Activated naive CD4-positive, alpha-beta T cell treated with anti-CD3 and anti-CD28 coated beads for 36 hours (primary cell): Measurements from ENCODE around the gene MGAT2. TPM values are rescaled to one million over a fixed set of nuclear protein-coding genes. Genes with fewer than 3 reads are reported as not detected.
"Not testable (repeated sequence)": the region's sequence is repeated elsewhere in the genome, so short reads cannot be mapped to it uniquely, and the experiment has no call there.

Experiments
- CTCF ChIA-PET: fragments of 350-600 bp; sonication (Branson Sonifier 250); formaldehyde crosslinking; loops from one replicate; lab custom pipeline; 2021; ENCODE audit warnings: antibody characterized with exemption; lab: Charles Lee
- DNase-seq: peaks from one replicate; pipeline ENCODE4 v3.0.0-alpha.2; 2020
- H3K27ac Mint-ChIP-seq: one replicate; pipeline ENCODE4 v1.8.0; 2021; ENCODE audit warnings: mild to moderate bottlenecking, mixed read lengths
- H3K27me3 Mint-ChIP-seq: one replicate; pipeline ENCODE4 v1.8.0; 2021; ENCODE audit warnings: low read depth, mixed read lengths
- H3K36me3 Mint-ChIP-seq: one replicate; pipeline ENCODE4 v1.8.0; 2021; ENCODE audit warnings: low read depth, mixed read lengths
- H3K4me1 Mint-ChIP-seq: one replicate; pipeline ENCODE4 v1.8.0; 2021; ENCODE audit warnings: low read depth, mixed read lengths
- H3K4me3 Mint-ChIP-seq: one replicate; pipeline ENCODE4 v1.8.0; 2021; ENCODE audit warnings: mild to moderate bottlenecking, moderate library complexity, mixed read lengths
- H3K9me3 Mint-ChIP-seq: one replicate; pipeline ENCODE4 v1.8.0; 2021; ENCODE audit warnings: mixed read lengths
- intact Hi-C: fragments of 100-400 bp; cut with micrococcal nuclease; formaldehyde crosslinking; loops from one replicate; pipeline ENCODE4 v1.15.1; 2023
- total RNA-seq, 2 experiments: library from RNA; stranded (reverse); gene quantifications; one replicate each; pipeline ENCODE4 v1.2.3, GENCODE V29; 2021

The MGAT2 gene
- total RNA-seq, 2 experiments from 2014 or later: 20.6 to 20.7 TPM

DNA sequence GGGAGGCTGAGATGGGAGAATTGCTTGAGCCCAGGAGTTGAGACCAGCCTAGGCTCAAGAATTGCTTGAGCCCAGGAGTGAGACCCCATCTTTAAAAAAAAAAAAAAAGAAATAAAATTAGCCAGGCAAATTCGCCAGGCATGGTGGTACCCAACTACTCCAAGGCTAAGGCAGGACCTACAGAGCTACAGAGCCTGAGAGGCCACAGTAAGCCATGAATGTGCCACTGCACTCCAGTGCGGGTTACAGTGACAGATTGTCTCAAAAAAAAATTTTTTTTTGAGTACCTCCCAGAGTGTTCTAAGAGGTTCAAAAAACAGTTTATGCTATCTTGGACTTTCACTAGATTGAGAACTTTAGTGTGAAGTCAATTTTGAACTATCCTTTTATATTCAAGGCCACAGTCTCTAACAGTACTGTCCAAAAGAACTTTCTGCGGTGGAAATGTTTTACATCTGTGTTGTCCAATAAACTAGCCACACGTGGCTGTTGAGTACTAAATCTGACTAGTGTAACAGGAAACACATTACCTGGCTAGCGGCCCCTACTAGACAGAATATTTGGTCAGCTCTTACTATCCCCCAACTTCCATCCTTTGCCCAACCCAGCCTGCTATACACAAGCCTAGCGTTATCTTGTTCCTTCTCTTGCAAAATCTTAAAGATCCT is 2.6 kb upstream of the MGAT2 start:
- Mint-ChIP-seq H3K4me1 (peaks cover 37% of the 10 kb centered on the region), H3K27me3 (no peaks in the 10 kb centered on the region), H3K4me3 (no peak overlapping the region), H3K36me3 (peaks cover 43% of the 10 kb centered on the region), H3K27ac (peak overlapping the region; percentile 48), H3K9me3 (no peaks in the 10 kb centered on the region)
- no peak for DNase-seq
- CTCF ChIA-PET: interaction anchor here (1.5 kb wide), 1 partner anchor 15 kb away, joined by 4 read pairs; no protein-coding TSS in a partner anchor
- intact Hi-C loops: no loop called here

DNA sequence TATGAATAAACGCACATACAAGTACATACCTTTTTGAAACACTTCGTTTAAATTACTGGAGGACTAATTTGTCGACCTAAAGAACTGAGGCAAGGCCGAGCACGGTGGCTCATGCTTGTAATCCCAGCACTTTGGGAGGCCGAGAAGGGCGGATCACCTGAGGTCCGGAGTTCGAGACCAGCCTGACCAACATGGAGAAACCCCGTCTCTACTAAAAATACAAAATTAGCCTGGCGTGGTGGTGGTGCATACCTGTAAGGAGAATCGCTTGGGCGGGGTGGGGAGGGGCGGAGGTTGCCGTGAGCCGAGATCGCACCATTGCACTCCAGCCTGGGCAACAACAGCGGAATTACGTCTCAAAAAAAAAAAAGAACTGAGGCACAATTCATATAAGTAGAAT is 1.3 kb upstream of the MGAT2 start:
- H3K27me3 Mint-ChIP-seq, intact Hi-C loops: not testable (repeated sequence)
- peaks cover 47% of the 10 kb centered on the region for H3K4me1 Mint-ChIP-seq

DNA sequence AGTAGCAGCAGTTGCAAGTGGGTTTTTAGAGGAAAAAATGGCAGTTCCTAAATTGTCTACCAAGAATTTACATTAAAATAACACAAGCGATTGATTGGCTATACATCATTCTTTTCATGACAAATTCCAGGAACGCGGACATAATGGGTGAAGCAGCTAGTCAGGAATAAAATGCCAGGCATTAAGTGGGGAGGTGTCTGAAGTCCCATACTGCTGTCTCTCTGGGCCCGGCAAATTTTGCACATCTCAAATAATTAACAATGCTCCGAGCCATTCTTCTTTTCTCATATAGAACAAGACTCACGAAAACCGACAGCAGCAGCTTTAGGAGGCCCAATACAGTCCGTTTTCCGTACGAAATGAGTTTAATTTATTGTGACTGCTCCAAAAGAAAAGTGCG is 869 bp upstream of the MGAT2 start:
- Mint-ChIP-seq H3K4me3 (peak overlapping the region; percentile 97), H3K9me3 (no peaks in the 10 kb centered on the region), H3K27me3 (no peaks in the 10 kb centered on the region), H3K36me3 (peaks cover 46% of the 10 kb centered on the region), H3K27ac (peak overlapping the region; percentile 97), H3K4me1 (peaks cover 48% of the 10 kb centered on the region)
- no peak for DNase-seq
- CTCF ChIA-PET: interaction anchor here (1.0 to 5.7 kb wide), 9 partner anchors 13 to 478 kb away, joined by 3 to 77 read pairs (median 4); partner anchors contain the start of genes DNAAF2, KLHDC2, LRR1 and NEMF
- intact Hi-C loops: loop anchor here (1.0 to 5.0 kb wide), 14 partner anchors 15 to 1107 kb away; partner anchors contain the start of genes DMAC2L, KLHDC2, L2HGDH and LRR1

More for the DNA sequence above, 1.3 kb upstream of the MGAT2 start:
- not testable (repeated sequence) for H3K9me3 Mint-ChIP-seq, DNase-seq
- Mint-ChIP-seq H3K27ac (peak overlapping the region; percentile 97), H3K4me3 (peak overlapping the region; percentile 97), H3K36me3 (peaks cover 47% of the 10 kb centered on the region)
- CTCF ChIA-PET: interaction anchor here (1.1 to 5.7 kb wide), 4 partner anchors 14 to 236 kb away, joined by 4 to 77 read pairs (median 8); partner anchors contain the start of genes DNAAF2 and RPS29

DNA sequence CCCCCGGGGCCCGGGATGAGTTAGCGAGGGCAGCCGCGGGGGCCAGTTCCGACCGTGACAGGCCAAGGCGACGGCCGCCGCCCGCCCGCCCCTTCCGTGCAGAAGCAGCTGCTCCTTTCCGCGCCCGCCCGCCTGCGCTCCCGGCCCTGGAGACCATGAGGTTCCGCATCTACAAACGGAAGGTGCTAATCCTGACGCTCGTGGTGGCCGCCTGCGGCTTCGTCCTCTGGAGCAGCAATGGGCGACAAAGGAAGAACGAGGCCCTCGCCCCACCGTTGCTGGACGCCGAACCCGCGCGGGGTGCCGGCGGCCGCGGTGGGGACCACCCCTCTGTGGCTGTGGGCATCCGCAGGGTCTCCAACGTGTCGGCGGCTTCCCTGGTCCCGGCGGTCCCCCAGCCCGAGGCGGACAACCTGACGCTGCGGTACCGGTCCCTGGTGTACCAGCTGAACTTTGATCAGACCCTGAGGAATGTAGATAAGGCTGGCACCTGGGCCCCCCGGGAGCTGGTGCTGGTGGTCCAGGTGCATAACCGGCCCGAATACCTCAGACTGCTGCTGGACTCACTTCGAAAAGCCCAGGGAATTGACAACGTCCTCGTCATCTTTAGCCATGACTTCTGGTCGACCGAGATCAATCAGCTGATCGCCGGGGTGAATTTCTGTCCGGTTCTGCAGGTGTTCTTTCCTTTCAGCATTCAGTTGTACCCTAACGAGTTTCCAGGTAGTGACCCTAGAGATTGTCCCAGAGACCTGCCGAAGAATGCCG is 699 bp downstream of the MGAT2 start:
- H3K4me3 Mint-ChIP-seq: peak overlapping the region; percentile 97
- no peaks in the 10 kb centered on the region for H3K9me3 Mint-ChIP-seq
- intact Hi-C loops: loop anchor here (2.0 to 5.0 kb wide), 5 partner anchors 351 to 1106 kb away; partner anchors contain the start of genes DMAC2L and L2HGDH
- DNase-seq: peak; percentile 69
- H3K36me3 Mint-ChIP-seq: peaks cover 45% of the 10 kb centered on the region
- peaks cover 56% of the 10 kb centered on the region for H3K4me1 Mint-ChIP-seq
- CTCF ChIA-PET: interaction anchor here (0.6 to 5.7 kb wide), 12 partner anchors 12 to 231 kb away, joined by 3 to 77 read pairs (median 4); partner anchors contain the start of genes DNAAF2, KLHDC2, LRR1 and NEMF
- H3K27ac Mint-ChIP-seq: peak overlapping the region; percentile 97
- no peaks in the 10 kb centered on the region for H3K27me3 Mint-ChIP-seq

DNA sequence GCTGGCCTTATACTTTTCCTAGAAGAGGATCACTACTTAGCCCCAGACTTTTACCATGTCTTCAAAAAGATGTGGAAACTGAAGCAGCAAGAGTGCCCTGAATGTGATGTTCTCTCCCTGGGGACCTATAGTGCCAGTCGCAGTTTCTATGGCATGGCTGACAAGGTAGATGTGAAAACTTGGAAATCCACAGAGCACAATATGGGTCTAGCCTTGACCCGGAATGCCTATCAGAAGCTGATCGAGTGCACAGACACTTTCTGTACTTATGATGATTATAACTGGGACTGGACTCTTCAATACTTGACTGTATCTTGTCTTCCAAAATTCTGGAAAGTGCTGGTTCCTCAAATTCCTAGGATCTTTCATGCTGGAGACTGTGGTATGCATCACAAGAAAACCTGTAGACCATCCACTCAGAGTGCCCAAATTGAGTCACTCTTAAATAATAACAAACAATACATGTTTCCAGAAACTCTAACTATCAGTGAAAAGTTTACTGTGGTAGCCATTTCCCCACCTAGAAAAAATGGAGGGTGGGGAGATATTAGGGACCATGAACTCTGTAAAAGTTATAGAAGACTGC is 1.5 kb downstream of the MGAT2 start:
- CTCF ChIA-PET: interaction anchor here (0.6 to 5.7 kb wide), 5 partner anchors 11 to 239 kb away, joined by 3 to 77 read pairs (median 3); partner anchors contain the start of genes DNAAF2 and LRR1
- Mint-ChIP-seq H3K27ac (peak overlapping the region; percentile 97), H3K27me3 (no peaks in the 10 kb centered on the region), H3K4me3 (peak overlapping the region; percentile 97), H3K36me3 (peaks cover 47% of the 10 kb centered on the region), H3K9me3 (no peaks in the 10 kb centered on the region), H3K4me1 (peaks cover 58% of the 10 kb centered on the region)
- DNase-seq: no peak
- intact Hi-C loops: loop anchor here (5.0 kb wide), 3 partner anchors 350 to 690 kb away; partner anchors contain the start of genes DMAC2L and L2HGDH

DNA sequence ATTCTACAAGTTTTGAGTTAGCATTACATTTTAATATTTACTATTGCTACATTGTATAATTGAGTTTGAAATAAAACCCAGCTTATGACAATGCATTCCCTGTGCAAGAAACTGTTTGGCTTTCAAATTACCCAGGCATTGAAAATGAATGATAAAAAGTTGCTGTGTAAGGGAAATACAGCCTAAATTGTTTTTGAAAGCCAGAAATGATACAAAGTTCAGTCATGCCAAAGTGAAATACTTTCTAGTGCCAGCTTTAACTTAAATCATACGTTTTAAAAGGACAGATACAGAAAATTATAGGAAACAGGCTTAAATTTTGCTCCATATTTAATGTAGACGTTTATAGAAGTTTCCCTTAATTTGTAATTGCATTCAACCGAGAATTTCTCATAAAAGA is 2.8 kb downstream of the MGAT2 start:
- H3K4me3 Mint-ChIP-seq: peak overlapping the region; percentile 56
- no peaks in the 10 kb centered on the region for H3K27me3 Mint-ChIP-seq
- H3K9me3 Mint-ChIP-seq: no peaks in the 10 kb centered on the region
- H3K4me1 Mint-ChIP-seq: peaks cover 51% of the 10 kb centered on the region
- peaks cover 43% of the 10 kb centered on the region for H3K36me3 Mint-ChIP-seq
- H3K27ac Mint-ChIP-seq: peak overlapping the region; percentile 82
- intact Hi-C loops: loop anchor here (5.0 kb wide), 3 partner anchors 349 to 689 kb away; partner anchors contain the start of genes DMAC2L and L2HGDH
- DNase-seq: no peak
- CTCF ChIA-PET: interaction anchor here (0.7 to 5.7 kb wide), 2 partner anchors 9 to 564 kb away, joined by 4 to 77 read pairs; partner anchors contain the start of gene DNAAF2

DNA sequence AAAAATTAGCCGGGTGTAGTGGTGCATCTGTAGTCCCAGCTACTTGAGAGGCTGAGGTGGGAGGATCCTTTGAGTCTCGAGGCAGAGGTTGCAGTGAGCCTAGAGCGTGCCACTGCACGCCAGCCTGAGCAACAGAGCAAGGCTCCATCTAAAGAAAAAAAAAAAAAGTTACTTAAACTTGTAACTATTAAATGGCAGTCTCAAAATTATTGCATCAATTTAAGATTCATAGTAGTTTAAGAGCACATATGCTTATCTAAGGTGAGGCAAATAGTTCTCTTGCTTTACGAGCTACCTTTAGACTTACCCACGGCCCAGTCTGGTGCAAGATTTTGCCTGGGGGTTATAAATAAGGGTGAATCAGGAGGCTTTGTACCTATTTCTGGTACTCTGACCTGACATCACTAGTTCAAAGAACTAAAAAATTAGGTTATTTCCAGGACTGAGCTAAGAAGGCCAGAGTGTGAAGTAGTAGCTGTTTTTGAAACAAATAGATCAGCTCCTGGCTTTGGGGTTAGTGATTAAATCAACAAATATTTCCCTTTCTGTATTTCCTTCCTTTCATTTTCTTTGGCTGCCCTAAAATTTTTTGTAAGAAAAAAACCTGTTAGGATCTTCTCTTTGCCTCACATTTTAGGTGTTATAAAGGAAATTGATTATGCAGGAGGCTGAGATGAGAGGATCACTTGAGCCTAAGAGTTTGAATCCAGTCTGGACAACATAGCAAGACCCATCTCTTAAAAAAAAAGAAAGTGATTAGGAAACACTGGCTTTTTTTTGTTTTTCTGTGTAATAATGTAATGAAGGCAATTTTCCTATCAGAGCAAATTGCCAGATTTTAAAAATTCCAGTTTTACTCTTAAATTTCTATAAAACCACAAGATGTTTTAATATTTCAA is 3.6 kb downstream of the MGAT2 start:
- peak; percentile 41 for DNase-seq
- intact Hi-C loops: loop anchor here (1.0 to 5.0 kb wide), 4 partner anchors 348 to 897 kb away; partner anchors contain the start of genes DMAC2L and L2HGDH
- peaks cover 51% of the 10 kb centered on the region for H3K4me1 Mint-ChIP-seq
- no peaks in the 10 kb centered on the region for H3K9me3 Mint-ChIP-seq
- CTCF ChIA-PET: interaction anchor here (0.6 to 5.7 kb wide), 5 partner anchors 9 to 563 kb away, joined by 3 to 77 read pairs (median 4); partner anchors contain the start of gene DNAAF2
- H3K27ac Mint-ChIP-seq: peak overlapping the region; percentile 82
- H3K36me3 Mint-ChIP-seq: peaks cover 37% of the 10 kb centered on the region
- H3K27me3 Mint-ChIP-seq: no peaks in the 10 kb centered on the region
- peak overlapping the region; percentile 56 for H3K4me3 Mint-ChIP-seq

DNA sequence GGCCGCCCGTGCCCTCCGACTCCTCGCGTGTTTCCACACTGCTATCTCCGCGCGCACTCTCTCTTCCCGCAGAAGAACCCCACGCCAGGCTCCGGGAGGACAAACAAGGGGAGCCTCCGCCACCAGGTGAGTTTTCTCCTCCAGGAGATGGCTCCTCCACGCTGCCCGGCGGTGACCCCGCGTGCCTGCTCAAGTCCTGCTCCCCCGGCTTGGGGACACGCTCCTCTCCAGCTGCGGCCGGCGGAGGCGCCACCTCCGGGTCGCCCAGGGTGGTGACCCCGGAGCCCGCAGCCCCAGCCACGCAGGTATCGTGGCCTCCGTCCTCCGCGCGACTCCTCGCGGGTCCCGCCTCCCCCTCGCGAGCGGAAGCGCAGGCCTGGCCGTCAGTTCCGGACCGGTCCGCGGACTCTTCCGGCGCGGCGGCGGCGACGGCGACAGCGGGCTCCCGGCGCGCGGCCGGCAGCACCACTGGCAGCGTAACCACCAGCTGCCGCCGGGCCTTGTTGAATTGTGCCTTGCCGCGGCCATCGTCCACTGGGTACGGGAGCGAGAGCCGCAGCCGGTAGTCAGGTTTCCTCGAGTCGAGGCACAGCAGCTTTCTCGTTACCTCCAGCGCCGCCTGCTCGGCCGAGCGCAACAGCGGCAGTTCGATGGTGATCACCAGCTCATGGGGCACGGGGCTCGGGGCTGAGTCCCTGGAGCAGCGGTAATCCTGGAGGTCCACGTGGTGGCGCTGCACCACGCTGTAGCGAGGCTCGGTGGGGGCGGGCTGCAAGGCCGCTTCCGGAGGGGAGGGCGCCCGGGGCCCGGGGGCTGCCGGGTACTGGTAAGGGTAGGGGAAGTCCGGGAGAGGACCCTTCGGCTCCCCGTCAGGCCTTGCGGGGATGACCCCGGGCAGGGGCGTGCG is 13.3 kb downstream of the MGAT2 start:
- CTCF ChIA-PET: interaction anchor here (0.6 to 6.1 kb wide), 31 partner anchors 12 to 687 kb away, joined by 3 to 77 read pairs (median 3); partner anchors contain the start of genes KLHDC2, MGAT2, NEMF and RPL36AL
- intact Hi-C loops: loop anchor here (1.0 to 5.0 kb wide), 19 partner anchors 14 to 1153 kb away; partner anchors contain the start of genes DMAC2L, KLHDC2, L2HGDH and LRR1
- Mint-ChIP-seq H3K36me3 (peaks cover 26% of the 10 kb centered on the region), H3K4me1 (peaks cover 50% of the 10 kb centered on the region), H3K4me3 (peak overlapping the region; percentile 96), H3K27ac (peak overlapping the region; percentile 92), H3K9me3 (no peaks in the 10 kb centered on the region), H3K27me3 (no peaks in the 10 kb centered on the region)
- peak; percentile 96 for DNase-seq

DNA sequence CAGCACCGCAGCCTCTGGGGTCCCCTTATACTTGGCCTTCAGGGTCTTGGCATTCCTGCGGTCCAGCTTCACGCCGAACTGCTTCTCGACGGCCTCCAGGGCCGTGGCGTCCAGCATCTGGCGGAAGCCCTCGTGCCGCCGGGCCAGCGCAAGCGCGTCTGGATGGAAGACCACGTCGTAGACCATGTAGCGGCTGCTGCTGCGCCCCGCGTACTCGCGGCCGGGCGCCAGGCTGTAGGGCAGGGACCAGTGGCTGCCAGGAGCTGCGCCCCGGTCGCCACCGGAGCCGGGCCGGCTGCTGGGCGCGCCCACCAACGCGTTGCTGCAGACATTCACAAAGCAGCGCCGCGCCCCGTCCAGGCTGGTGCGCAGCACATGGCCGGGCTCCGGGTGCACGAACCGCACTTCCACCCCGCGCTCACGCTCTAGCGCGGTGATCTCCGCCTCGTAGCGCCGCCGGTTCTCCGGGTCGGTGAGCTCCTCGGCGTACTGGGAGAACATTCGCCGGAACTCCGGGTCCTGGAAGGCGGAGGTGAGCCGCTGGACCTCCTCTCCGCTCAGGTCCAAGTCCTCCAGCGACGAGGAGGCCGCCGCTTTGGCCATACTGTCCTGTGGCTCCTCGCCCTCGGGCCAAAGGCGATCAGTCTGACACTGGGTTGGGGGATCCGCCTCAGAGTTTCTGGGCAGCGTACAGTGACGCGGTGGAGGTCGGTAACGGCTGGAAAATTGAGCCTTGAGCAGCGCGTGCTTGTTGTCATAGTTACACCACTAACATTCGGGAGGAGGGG is 14.1 kb downstream of the MGAT2 start, which contains the start of gene DNAAF2:
DNAAF2 (minus strand) TSS at position 698 of the 788 bp plus-strand sequence; CDS start at position 603, 95 bp downstream.
- intact Hi-C loops: loop anchor here (1.0 to 5.0 kb wide), 18 partner anchors 14 to 1153 kb away; partner anchors contain the start of genes DMAC2L, KLHDC2, L2HGDH and LRR1
- CTCF ChIA-PET: interaction anchor here (0.6 to 6.1 kb wide), 25 partner anchors 13 to 686 kb away, joined by 3 to 77 read pairs (median 3); partner anchors contain the start of genes KLHDC2, MGAT2, NEMF and RPL36AL
- Mint-ChIP-seq H3K27ac (peak within 1 kb of the TSS; percentile 93), H3K36me3 (peaks cover 31% of the 10 kb centered on the region), H3K9me3 (no peaks in the 10 kb centered on the region), H3K4me3 (peak within 1 kb of the TSS; percentile 96), H3K4me1 (peaks cover 50% of the 10 kb centered on the region), H3K27me3 (no peaks in the 10 kb centered on the region)
- peak; percentile 71 for DNase-seq
